Loucy (cell line): ENCODE data around the gene ERFE.

ENCODE experiments used
- CTCF ChIP-seq: fragments of 200-600 bp; sonication (generic); conservative IDR thresholded peaks from 2 replicates; pipeline ENCODE4 v1.5.1; 2014; ENCODE audit warnings: mild to moderate bottlenecking, antibody characterized with exemption, low read length
- EZH2phosphoT487 ChIP-seq: fragments of 200-600 bp; IDR thresholded peaks from 2 replicates; pipeline ENCODE4 v1.6.1; 2018; ENCODE audit warnings: antibody characterized with exemption, mild to moderate bottlenecking, moderate library complexity, borderline replicate concordance

- no peak for TF ChIP-seq CTCF
- TF ChIP-seq EZH2phosphoT487, result no peak
These were observed 57.9 kb downstream of the ERFE start for GRCh38 chr2:238216651-238217184.
